Astrocyte of the spinal cord (primary cell): ENCODE results near the gene TOX2.
A peak's percentile ranks its signal among the peaks of the same experiment; 100 is the strongest.

ENCODE experiments used
- DNase-seq: peaks from one replicate; pipeline ENCODE4 v3.0.0; 2011; ENCODE audit warnings: low read depth, low spot score
- H3K4me3 ChIP-seq: 2 replicates; pipeline ENCODE4 v1.5.1; 2011; ENCODE audit warnings: low read depth, mild to moderate bottlenecking, low read length, moderate library complexity
- in situ Hi-C: cut with HindIII; loops from 2 replicates; pipeline ENCODE4 v1.10.0; 2017; ENCODE audit warnings: low sequenced_read_pairs
- TF ChIP-seq, protein P1 (sequence below): IDR thresholded peaks from 2 replicates; pipeline ENCODE4 v1.5.1; 2012; ENCODE audit warnings: low read depth, mild to moderate bottlenecking, low read length, inconsistent platforms

TOX2 gene, protein sequence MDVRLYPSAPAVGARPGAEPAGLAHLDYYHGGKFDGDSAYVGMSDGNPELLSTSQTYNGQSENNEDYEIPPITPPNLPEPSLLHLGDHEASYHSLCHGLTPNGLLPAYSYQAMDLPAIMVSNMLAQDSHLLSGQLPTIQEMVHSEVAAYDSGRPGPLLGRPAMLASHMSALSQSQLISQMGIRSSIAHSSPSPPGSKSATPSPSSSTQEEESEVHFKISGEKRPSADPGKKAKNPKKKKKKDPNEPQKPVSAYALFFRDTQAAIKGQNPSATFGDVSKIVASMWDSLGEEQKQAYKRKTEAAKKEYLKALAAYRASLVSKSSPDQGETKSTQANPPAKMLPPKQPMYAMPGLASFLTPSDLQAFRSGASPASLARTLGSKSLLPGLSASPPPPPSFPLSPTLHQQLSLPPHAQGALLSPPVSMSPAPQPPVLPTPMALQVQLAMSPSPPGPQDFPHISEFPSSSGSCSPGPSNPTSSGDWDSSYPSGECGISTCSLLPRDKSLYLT

DNA sequence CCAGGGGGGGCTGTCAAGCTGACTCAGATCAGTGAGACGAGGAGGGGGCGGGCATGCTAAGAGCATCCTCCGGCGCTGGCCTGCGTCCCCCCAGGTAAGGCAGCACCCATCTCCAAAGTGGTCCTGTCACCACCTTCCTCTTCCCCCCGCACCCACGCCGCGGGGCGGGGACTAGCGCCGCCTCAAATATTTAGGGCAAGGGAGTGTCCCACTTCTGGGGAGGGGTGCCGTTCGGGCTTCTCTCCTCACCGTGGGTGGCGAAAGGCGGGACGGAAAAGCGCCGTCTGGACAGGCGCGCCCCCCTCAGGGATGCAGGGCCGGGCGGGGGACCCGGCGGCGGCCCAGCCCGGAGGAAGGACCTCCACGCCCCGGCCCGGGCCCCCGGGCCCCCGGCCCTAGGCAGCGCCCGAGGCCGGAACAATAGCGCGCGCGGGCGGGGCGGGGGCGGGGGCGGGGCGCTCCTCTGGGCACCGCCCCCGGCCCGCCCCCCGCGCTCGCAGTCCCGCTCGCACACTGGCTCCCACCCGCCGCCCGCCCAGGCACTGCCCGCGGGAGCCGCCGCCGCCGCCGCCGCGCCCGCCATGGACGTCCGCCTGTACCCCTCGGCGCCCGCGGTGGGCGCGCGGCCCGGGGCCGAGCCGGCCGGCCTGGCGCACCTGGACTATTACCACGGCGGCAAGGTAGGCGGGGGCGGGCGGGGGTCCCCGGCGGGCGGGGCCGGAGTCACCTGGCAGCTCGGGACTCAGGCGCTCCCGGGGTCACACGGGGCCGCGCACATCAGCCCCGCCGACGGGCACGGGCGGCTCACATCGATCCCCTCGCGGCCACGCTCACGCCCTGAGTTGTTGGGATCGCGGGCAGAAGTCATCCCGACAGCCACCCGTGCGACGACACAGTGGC is at the start of gene TOX2:
Gene TOX2, plus strand, starts transcription at position 542 of the 900 bp plus-strand sequence. Its CDS starts 40 bp downstream, at position 582.
- H3K4me3 ChIP-seq: peak within 1 kb of the TSS; percentile 58
- TF ChIP-seq, protein P1, sequence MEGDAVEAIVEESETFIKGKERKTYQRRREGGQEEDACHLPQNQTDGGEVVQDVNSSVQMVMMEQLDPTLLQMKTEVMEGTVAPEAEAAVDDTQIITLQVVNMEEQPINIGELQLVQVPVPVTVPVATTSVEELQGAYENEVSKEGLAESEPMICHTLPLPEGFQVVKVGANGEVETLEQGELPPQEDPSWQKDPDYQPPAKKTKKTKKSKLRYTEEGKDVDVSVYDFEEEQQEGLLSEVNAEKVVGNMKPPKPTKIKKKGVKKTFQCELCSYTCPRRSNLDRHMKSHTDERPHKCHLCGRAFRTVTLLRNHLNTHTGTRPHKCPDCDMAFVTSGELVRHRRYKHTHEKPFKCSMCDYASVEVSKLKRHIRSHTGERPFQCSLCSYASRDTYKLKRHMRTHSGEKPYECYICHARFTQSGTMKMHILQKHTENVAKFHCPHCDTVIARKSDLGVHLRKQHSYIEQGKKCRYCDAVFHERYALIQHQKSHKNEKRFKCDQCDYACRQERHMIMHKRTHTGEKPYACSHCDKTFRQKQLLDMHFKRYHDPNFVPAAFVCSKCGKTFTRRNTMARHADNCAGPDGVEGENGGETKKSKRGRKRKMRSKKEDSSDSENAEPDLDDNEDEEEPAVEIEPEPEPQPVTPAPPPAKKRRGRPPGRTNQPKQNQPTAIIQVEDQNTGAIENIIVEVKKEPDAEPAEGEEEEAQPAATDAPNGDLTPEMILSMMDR: no peak
- in situ Hi-C loops: no loop called here
- no peak for DNase-seq

DNA sequence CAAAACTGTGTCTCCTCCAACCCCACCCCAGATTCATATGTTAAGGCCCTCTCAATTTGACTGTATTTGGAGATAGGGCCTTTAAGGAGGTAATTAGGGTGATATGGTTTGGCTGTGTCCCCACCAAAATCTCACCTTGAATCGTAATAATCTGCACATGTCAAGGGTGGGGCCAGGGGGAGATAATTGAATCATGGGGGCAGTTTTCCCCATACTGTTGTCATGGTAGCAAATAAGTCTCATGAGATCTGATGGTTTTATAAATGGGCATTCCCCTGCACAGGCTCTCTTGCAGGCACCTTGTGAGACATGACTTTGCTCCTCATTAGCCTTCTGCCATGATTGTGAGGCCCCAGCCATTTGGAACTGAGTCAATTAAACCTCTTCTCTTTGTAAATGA is 46.6 kb upstream of the TOX2 start:
- in situ Hi-C loops: no loop called here
- TF ChIP-seq, protein P1: no peak
- no peak for DNase-seq
- no peak overlapping the region for H3K4me3 ChIP-seq

DNA sequence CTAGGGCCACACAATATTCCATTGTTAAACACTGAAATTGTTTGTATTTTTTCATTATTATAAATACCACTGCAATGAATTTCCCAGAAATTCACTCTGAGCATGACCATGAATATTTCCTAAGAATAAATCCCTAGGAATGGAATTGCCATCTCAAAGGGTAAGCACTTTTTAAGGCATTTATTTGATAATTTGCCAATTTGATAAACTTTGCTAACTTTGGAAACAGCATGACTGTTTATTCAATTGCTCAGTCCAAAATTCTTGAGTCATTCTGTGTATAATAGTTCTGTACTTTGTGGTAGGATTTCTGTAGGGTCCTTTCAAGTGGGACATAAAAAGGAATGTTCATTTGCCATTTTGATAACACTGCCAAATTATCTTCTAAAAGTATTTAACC is 44.2 kb upstream of the TOX2 start:
- H3K4me3 ChIP-seq: no peak overlapping the region
- peak; percentile 22 for DNase-seq
- TF ChIP-seq, protein P1: no peak
- in situ Hi-C loops: no loop called here

DNA sequence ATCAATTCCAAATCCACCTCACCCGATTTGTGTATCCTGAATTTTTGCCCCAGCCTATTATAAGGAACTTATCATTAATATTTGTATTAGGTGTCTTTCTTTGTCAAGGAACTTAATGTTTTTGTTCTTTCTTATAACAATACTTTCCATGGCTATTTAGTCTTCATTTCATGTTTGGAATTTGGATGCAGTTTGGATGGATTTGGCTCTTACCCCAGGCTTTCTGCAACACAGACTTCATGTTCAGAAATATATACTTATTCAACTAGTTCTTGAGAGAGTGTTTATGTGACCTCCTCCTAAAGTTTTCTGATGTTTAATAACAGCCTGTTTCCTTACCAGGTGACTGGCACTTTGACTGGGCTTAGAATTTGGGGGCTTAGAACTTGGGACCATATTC is 35.9 kb upstream of the TOX2 start:
- H3K4me3 ChIP-seq: no peak overlapping the region
- TF ChIP-seq, protein P1: no peak
- in situ Hi-C loops: no loop called here
- DNase-seq: no peak

DNA sequence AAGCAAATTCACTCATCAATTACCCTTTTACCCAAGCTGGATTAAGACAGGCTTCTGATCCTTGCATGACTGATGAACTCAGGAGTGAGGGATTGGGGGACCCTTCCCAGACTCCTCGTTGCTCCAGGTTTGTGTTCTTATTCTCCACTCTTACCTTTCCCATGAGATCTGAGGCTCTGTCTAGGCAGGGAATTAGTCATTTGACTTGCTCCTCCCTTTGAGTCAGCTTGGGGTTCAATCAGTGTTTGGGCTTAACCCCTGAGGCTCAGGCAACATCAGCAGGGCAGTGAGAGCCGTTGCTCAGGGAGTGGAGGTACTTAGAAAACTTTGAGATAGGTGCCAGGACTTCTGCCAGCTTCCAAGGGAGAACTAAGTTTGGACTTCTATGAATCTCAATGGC is 20.7 kb upstream of the TOX2 start:
- in situ Hi-C loops: no loop called here
- H3K4me3 ChIP-seq: no peak overlapping the region
- TF ChIP-seq, protein P1: no peak
- no peak for DNase-seq

DNA sequence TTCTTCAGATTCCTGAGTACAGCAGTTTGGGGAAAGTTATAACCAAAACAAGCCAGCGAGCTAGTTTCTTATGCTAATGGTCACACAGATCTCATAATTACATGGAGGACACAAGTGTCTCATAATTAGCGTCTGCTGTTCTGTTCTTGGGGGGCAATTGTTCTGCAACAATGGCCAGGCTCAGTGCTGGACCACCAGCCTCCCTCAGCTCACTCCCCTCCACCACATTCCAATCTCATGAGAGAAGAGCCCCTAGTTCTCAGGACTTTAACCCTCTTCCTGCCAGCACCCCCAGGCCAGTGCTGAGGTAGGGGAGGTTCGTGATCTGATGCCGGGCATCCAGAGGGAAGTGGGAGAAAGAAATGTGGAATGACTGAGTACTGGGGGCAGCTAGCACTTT is 20.2 kb upstream of the TOX2 start:
- DNase-seq: no peak
- in situ Hi-C loops: no loop called here
- H3K4me3 ChIP-seq: no peak overlapping the region
- TF ChIP-seq, protein P1: no peak
